GM21381 (cell line): Measurements from ENCODE around the gene CCDC182.

ENCODE experiments used
- ATAC-seq: cut with Tn5 transposase; IDR thresholded peaks from one replicate; pipeline ENCODE4 v1.9.1; 2021; ENCODE audit warnings: mild to moderate bottlenecking, moderate library complexity; ENCODE audit not compliant: unreplicated experiment

Gene CCDC182

DNA sequence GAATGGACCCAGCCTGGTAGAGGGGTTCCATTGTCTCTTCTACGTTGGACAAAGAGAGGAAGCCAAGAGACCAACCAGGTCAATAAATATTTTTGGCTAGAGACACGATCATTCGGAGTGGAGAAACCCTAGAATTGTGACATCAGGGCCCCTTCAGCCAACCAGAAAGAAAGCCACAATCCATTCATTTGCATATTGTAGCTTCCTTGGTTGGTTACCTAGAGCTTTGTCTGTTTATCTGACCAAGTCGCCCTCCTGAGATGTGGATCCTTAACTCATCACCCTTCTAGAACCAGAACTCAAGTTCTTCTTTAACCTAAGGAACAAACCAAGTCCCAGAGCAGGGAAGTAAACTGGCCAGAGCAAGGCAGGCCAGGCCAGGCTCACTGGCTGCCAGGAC lies at the start of gene CCDC182:
Gene CCDC182, minus strand, starts transcription at position 58 of the 400 bp plus-strand sequence. Its CDS starts 27 bp downstream, at position 31.
- ATAC-seq: no peak

DNA sequence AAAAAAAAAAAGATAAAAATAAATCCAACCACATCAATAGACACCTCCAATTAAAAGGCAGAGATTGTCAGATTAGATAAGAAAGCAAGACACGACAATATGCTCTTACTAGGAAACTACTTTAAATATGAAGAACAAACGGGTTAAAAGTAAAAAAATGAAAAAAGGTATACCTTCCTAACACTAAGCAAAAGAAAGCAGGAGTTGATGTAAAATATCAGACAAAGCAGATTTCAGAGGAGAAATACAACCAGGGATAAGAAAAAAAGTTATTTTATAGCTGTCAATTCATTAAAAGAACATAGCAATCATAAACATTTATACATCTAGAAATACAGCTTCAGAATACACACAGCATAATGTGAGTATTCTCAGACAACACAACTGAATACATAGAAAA lies 49.7 kb upstream of the CCDC182 start:
- no peak for ATAC-seq

DNA sequence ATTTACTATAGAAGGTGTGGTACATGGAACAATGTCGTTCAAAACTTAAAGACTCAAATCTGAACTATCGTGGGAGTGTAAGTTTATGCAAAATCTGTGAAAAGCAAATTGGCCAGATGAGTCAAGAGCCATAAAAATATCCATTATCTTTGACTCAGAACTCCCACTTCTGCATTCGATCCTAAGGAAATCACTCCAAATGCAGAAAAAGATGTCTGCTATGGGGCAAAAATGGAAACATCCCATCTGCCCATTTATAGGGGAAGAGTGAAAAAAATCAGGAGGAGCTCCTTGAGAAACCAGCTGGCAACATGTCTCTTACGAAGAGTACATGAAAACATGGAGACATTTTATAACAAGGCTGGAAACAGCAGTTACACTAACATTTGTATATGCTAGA lies 43.6 kb upstream of the CCDC182 start:
- no peak for ATAC-seq

DNA sequence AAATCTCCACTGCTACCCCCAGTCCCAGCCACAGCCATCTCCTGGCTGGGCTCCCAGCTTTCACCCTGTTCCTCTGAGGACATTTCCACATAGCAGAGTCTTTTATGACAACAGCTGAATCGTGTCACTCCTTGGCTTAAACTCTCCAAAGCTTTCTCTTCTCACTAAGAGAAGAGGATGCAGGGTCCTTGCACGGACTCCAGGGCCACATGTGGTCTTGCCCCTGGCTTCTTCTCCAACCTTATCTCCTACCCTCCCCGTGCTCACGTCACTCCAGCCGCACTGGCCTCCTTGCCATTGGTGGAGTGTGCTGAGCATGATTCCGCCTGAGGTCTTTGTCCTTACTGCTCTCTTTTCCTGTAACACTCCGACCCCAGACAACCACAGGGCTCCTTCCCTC lies 39.9 kb upstream of the CCDC182 start:
- ATAC-seq: no peak

DNA sequence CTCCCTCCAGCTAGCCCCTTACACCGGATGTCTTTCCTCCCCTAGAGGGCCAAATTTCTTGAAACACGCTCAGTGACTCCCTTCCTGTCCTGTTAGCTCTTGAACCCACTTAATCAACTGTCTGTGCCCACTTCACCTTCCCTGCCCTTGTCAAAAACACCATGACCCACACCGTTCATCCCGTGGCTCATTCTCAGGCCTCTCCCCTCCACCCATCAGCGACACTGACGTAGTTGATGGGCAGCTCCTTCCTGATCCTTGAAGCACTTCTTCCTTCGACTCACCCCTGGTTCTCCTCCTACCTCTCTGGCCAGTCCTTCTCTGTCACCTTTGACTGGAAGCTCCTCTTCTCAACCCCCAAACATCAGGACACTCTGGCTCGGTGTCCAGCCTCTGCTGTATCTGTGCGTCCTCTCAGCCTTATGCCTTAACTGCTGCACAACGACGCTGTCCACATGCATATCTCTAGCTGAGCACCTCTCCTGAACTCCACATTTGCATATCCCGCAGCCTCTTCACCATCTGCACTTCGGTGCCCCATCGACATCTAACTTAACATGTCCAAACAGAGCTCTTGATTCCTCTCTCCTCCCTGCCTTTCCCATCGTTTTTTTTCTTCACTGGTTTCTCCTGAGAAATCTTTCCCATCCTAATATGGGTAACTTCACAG lies 39.3 kb upstream of the CCDC182 start:
- ATAC-seq: no peak

DNA sequence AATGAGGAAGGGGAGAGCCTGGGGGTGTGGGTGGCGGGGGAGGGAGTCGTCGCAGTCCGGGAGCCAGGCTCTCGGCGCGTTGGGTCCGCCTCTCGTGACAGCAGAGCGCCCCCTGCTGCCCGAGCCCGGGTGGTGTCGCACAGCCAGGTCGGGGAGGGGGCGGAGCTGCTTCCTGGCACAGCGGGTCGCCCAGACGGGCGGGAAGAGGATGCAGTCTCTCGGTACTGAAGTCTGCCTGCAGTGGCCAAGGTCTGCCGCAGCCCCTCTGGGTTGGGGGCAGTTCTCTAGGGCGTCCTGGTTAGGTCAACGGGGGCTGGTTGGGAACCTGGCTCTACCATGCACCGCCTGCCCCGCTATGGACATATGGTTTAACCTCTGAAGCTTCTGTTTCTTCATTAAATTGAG lies 38.2 kb upstream of the CCDC182 start:
- no peak for ATAC-seq

DNA sequence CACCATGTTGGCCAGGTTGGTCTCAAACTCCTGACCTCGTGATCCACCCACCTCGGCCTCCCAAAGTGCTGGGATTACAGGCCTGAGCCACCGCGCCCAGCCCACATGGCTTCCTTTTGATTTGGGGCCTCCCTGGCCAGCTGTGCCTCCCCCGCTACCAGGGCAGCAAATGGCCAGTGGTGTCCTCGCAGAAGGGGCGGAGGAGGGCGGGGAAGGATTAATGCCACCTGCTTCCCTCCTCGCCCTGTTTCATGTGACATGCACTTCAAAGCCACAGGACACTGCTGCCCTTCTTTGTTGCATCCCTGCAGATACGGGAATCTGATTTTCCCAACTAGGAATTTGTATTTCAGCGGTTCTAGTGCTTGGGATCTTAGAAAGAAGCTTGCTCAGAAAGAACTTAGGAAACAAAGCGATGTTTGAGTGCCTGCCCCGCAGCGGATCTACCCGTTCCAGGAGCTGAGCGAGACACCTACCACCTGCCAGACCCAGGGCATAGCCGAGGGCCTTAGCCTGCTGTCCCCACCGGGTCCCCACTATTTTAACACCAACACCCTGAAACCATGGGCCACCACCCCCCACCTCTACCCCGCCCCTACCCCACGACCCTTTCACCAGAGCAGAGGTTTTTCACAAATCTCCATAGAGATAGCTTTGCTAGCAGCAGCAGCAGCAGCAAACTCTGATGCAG lies 37.7 kb upstream of the CCDC182 start:
- no peak for ATAC-seq

DNA sequence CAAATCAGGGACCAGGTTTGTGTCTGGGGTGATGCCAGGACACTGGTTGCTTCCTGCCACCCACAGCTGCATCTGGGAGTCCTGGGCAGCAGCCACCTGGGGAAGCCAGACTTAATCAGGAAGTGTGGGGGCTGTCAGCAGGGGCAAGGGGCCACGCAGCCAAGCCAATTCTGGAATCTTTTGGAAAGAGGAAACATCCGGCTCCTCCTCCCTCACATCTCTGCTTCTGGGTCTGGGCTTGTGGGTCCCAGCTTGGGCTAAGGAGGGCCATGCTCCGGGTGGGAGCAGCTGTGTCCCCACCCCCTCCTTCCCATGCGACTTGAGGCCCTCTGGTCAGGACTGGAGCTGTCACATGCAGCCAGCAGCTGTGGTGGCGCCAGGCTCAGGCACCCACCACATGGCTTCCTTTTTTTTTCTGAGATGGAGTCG lies 37.0 kb upstream of the CCDC182 start:
- ATAC-seq: no peak

DNA sequence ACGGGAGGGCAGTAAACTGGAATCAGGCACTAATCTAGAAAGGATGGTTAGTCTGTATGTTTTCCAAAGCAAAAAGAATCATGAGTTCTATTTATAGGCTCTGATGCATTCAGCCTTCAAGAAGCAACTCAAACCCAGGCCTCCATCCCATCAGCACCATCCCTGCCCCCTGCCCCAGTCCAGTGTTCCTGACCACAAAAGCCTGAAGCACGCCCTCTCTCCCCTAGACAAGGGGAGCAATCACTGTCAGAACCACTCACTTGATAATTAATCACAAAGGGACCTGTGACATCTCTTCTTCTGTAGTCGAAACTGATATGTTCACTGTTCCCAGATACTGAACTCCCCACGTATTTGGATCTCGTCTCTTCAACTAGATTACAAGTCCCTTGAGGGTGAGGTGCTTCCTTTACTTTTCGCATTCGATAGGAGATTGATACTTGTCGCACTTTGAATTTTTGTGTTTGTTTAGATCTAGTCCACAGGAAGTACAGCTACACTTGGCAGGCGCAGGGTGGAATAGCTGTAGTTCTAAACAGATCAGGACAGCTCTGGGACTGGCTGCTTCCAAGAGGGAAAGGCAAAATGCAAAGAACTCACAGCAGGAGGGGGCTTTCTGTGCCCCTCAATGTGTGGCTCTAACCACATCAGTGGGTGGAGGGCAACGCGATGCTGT lies 36.4 kb upstream of the CCDC182 start:
- ATAC-seq: no peak

DNA sequence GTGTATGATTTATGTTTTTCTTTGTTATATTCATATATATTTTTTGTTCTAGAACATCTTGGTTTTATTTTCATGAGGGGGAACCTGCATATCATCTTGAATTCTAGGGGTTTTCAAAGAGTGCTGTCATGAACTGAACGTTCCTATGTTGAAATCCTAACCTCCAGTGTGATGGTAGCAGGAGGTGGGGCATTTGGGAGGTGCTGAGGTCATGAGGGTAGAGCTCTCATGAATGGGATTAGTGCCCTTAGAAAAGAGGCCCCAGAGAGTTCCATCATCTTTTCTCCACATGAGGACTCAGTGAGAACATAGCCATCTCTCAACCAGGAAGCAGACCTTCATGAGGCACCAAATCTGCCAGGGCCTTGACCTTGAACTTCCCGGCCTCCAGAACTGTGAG lies 34.6 kb upstream of the CCDC182 start:
- no peak for ATAC-seq

DNA sequence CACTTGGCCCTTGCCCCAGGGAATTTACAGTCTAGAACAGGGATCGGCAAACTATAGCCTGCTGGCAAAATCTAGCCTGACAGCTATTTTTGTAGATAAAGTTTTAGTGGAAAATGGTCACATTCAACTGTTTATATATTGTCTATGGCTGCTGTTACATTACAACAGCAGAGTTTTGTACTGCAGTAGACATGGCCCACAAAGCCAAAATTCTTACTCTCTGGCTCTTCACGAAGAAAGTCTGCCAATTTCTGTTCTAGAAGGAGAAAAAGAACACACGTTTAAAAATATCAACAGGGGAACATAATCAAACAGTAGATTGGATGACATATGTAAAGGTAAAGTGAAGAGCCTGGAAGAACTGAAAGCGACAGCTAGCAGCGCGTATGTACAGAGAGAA lies 33.2 kb upstream of the CCDC182 start:
- ATAC-seq: no peak

DNA sequence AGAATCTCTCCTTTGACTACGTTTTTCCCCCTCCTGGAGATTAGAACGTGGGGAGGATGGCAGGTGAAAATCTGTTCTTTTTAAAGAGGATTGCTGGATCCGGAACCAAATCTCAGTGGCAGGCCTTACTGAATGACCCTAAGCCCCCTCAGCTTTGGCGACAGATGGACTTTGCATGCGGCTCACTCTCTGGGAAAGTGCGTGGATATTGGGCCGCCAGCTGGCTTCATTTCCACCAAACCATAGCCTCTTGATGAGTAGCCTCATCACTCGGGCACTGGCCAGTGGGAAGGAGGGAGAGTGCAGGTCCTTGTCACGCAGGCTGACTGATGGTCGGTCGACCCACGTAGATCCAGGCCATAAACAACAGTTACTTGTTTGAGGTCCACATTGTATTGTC lies 31.3 kb upstream of the CCDC182 start:
- ATAC-seq: no peak

DNA sequence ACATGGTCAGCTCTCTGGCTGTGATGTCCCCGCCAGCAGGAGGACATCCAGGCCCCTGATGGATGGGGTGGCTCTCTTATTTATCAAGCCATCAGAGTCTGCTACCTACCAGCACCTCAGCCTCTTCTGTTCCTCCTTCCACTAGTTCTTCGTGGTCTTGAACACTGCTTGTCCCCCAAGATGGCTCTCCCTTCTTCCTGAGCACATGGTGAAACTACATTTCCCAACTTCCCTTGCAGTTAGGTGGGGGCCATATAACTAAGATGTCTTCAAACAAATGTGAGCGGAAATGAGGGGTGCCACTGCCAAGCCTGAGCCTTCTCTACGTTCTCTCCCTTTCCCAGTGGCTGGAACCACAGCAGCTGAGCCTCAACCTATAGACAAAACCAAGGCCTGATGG lies 29.8 kb upstream of the CCDC182 start:
- ATAC-seq: no peak

DNA sequence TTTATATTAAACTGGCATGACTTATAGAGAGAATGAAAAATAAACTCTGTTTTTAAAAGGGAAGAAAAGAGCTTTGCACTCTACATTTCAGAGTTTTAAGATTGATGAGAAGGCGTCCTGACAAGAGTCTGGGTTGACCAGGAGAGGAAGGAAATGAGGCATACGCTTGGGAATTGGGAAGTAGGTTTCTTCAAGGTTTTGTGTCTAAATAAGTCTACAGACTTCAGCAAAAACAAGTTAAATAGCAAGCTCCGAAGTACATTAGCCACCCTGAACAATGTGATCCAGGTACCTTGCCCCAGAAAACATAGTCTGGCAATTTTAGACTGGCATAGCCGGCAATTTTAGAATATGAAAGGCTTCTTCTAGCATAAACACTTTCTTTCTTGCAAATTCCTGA lies 28.5 kb upstream of the CCDC182 start:
- no peak for ATAC-seq

DNA sequence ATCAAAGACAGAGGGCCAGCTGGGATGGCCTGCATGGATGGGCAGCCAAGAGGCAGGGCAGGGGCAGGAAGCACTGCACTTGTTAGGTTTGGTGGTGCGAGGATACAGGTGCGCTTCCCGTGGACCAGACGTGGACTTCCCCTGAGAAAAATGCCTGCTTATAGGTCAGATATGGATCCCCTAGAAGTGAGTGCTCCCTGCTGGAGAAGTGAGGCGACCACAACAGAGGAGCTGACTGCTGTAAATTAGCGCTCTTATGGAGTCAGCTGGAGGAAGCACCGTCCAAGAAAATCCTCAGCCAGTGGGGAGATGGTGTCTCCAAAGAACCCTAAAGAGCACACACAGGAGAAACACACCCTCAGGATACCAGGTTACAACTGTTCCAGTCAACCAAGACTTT lies 27.7 kb upstream of the CCDC182 start:
- no peak for ATAC-seq

DNA sequence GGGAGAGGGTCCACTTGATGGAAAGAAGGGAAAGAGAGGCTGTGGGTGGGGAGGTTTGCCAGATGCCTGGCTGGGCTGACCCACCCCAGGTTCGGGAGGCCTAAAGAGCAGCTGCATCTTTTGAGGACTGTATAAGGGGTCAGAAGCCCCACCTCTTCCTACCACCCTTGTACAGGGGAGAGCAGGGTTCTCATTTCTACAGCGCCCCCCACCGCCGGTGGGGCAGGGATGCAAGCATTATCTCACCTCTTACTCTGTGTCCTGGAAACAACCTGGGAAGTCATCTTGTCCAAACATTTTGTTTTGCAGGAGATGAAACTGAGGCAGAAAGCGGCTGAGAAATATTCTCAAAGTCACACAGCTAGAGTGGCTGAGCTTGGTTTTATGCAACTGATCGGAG lies 22.5 kb upstream of the CCDC182 start:
- no peak for ATAC-seq

DNA sequence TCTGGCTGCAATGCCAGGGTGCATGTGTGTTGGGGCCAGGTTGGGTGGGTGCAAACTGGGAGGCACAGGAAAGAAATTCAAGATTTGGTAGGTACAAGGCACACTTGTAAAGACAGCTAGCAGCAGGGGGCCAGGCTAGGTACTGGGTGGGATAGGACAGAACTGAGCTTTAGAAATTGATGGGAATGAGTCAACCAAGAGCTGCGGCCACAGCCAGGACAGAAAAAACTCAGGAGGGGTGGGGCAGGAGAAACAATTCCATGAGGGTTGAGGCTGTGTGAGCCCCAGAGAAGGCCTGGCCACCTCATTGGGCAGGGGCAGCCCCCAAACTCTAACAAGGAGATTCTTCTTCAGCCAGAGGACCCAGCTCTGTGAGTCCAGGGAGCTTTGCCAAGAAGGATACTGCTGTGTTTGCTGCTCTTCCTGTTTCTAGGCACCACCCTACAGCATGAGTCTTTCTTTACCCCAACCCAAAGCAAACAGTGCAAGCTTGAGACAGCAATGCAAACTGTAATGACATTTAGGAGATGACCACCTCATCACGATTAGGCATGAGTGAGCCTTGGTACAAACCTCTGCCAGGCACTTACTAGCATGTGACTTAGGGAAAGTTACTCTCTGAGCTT lies 21.3 kb upstream of the CCDC182 start:
- no peak for ATAC-seq

DNA sequence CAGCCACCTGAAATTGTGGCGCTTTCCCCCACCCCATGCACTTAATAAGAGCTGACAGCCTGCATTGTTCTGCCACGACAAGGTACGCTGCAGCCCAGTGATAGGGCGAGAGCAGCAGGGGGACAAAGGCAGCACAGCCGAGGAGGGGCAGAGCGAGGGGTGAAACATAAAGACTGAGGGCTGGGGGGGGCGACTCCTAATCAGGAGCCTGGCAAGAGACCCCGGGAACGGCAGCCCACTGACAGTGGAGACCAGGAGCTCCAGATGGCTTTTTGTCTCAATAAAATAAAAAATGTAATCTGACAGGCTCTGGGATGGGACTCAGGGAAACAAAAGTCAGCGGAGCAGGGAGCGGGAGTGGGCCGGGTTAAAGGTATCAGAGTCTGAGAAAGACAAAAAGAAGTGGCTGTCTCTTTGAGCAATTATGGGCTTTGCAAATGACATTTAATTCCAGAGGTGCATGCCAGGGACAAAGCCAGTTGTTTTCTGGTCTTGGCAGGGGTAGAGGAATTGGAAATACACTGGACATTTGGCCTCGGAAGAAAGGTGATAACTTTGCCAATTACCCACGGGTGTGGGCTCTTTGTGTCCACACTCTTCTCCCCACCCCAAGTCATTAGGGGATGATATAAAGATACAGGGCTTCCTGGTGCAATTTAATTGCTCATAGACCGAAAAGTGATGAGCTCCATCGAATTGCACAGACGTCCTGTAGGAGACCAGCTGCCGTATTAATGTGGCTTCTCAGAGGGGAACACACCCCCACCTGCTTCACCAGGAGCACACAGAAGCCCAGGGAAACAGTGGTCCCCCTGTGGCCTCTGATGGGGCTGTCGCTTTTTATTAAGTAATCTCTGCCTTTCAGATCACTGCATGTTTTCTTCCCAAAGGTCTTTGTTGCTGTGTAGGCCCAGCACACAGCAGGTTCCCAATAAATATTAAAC lies 17.6 kb upstream of the CCDC182 start:
- ATAC-seq: no peak

DNA sequence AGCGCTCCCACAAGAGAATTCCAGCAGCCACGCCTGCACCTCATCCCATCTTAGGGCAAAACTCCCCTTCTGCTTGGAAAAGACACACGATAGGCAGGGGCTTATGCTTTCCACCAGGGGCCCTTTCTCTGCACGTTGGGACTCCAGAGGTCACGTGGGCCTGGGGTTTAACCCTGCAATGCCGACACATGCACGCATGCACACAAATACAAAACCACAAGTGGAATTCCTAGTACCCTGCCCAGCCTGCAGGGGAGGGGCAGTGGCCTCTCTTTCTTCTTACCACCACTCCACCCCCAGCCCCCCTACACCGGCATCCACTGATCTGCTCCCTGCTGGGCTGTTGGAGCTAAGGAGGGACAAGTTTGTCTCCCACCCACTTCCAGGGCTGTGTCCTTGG lies 16.8 kb upstream of the CCDC182 start:
- no peak for ATAC-seq

DNA sequence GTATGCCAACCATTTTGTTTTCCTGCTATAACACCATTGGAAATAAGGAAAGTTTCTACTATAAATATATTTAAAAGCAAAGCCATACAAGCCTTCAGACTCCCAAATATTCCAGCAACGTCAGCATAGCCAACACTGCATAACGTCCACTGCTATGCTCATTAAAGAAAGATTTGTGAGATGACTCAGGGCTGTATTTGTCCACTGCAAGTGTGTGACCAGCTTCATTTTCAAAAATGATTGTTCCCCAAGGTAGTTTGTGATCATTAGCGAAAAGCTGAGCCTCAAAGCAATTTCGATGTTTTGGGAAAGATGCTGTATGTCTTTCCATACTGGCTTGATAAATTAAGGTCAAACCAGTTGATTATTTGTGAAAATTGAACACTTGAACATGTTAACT lies 14.9 kb upstream of the CCDC182 start:
- ATAC-seq: no peak

DNA sequence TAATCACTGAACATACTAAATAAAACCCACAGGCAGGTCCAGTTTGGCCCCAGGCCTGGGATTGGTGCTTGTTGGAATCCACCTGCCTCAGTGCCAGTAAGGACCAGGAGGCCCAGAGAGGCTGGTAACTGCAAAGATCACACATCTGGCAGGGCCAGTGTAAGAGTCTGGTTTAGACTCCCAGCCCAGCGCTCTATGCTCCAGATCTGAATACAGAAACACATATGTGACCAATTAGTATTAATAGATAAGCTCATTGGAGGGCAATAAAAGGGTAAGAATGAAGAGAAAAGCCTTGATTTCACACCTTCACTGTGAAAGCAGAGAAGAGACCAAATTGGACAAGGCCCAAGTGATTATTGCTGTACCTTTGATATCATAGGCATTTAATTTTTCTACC lies 13.6 kb upstream of the CCDC182 start:
- no peak for ATAC-seq
